Tibial artery (tissue), 4 donors: ENCODE data around the gene OPHN1.

ENCODE experiments used
- DNase-seq, 2 donors: peaks; one replicate each; pipeline ENCODE4 v3.0.0-alpha.2; 2019
- H3K27ac ChIP-seq, 2 donors: fragments of 200-600 bp; sonication (generic) in 1 of 2; 1 replicate in 1 of 2; 2 replicates in 1 of 2; pipeline ENCODE4 v1.5.1; 2018 to 2019; ENCODE audit warnings: mild to moderate bottlenecking in 1 of 2
- H3K27me3 ChIP-seq, 2 donors: fragments of 200-600 bp; sonication (generic) in 1 of 2; one replicate each; pipeline versions ENCODE4 v1.5.1 to v1.6.0; 2016 to 2019
- H3K36me3 ChIP-seq, 3 donors: fragments of 200-600 bp; sonication (generic) in 2 of 3; one replicate each; pipeline ENCODE4 v1.5.1; 2016 to 2019; ENCODE audit warnings: mild to moderate bottlenecking in 2 of 3
- H3K4me1 ChIP-seq, 4 donors: fragments of 200-600 bp; sonication (generic) in 2 of 4; 1 replicate in 3 of 4; 2 replicates in 1 of 4; pipeline ENCODE4 v1.5.1; 2016 to 2019
- H3K4me3 ChIP-seq, 2 donors: fragments of 200-600 bp; sonication (generic) in 1 of 2; 1 replicate in 1 of 2; 2 replicates in 1 of 2; pipeline ENCODE4 v1.5.1; 2018 to 2019; ENCODE audit warnings: mild to moderate bottlenecking in 2 of 2
- H3K9me3 ChIP-seq, 3 donors: fragments of 200-600 bp; sonication (generic) in 1 of 3; one replicate each; pipeline ENCODE4 v1.5.1; 2016 to 2019
- intact Hi-C: fragments of 100-400 bp; cut with DNase I; formaldehyde crosslinking; loops from one replicate; pipeline ENCODE4 v1.15.0; 2023; ENCODE audit warnings: low total_unique reads
- TF ChIP-seq, protein P1 (sequence below), 2 experiments: fragments of 200-600 bp in 1 of 2; fragments of 450-650 bp in 1 of 2; IDR thresholded peaks; one replicate each; pipeline ENCODE4 v1.5.1; 2017 to 2019; ENCODE audit warnings: antibody characterized with exemption in 2 of 2, mild to moderate bottlenecking in 1 of 2, moderate library complexity in 1 of 2

The OPHN1 gene

DNA sequence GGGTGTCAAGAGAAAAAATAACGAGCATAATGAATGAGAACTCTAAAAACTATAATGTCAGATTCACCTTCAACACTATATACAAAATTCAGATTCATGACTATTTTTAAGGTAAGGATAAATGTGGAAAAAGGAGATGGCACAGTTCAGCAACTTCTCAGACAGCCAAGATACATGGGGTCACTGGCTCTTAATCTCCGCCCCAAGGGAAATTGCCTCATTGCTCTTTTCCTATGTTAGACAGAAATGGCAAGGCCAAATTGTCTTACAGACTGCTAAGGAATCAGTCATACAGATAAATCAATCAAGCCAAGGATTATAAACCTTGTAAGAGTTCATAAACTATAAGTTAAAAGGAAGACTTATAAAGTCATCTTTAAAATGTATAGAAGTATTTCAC, 183.4 kb downstream of the OPHN1 start:
- Histone ChIP-seq H3K9me3 (no peaks in the 10 kb centered on the region), H3K4me1 (no peaks in the 10 kb centered on the region), H3K27ac (no peak overlapping the region), H3K27me3 (no peaks in the 10 kb centered on the region), H3K4me3 (no peak overlapping the region), H3K36me3 (no peaks in the 10 kb centered on the region)
- TF ChIP-seq, protein P1, sequence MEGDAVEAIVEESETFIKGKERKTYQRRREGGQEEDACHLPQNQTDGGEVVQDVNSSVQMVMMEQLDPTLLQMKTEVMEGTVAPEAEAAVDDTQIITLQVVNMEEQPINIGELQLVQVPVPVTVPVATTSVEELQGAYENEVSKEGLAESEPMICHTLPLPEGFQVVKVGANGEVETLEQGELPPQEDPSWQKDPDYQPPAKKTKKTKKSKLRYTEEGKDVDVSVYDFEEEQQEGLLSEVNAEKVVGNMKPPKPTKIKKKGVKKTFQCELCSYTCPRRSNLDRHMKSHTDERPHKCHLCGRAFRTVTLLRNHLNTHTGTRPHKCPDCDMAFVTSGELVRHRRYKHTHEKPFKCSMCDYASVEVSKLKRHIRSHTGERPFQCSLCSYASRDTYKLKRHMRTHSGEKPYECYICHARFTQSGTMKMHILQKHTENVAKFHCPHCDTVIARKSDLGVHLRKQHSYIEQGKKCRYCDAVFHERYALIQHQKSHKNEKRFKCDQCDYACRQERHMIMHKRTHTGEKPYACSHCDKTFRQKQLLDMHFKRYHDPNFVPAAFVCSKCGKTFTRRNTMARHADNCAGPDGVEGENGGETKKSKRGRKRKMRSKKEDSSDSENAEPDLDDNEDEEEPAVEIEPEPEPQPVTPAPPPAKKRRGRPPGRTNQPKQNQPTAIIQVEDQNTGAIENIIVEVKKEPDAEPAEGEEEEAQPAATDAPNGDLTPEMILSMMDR (IDR thresholded peaks at IDR 0.05) = no peak
- DNase-seq = no peak
- intact Hi-C loops = no loop called here

DNA sequence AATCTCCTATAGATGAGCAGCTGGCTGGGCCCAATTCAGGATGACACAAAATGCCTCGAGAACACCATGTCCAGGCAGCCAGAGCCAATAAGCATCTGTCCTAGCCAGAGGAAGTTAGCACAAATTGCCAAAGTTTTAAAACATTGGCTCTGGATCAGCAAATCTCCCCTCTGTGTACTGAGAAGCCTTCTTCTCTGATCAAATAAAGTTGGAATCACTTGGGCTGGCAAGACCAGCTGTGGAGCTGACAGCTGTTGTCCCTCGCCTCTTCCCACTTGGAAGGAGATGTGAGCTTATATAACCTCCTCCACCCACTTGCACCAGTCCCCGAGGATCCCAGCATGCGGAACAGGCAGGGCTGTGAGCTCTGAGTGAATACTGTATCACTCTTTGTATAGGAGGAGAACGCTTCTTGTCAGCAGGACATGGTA, 183.9 kb downstream of the OPHN1 start:
- intact Hi-C loops = no loop called here

DNA sequence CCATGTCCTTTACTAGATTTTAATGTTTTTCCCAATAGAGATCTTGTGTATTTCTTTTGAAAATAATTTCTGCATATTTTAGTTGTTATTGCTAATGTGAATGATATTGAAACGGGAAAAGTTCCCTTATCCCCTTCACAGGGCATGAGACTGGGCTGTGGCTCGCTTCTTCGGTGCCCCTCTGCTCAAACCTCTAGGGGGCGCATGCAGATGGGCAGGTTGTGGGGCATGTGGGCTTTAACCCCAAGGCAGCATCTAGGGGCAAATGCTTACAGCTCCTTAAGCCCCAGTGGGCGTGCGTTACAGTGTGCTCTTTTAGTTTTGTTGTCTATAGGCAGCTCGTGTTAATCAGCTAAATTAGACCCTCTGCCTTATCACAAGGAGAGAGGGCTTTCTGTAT, 194.7 kb downstream of the OPHN1 start:
- Histone ChIP-seq H3K27ac (no peak overlapping the region), H3K4me1 (no peaks in the 10 kb centered on the region), H3K27me3 (no peaks in the 10 kb centered on the region), H3K36me3 (no peaks in the 10 kb centered on the region), H3K4me3 (no peak overlapping the region), H3K9me3 (no peaks in the 10 kb centered on the region)
- intact Hi-C loops = no loop called here
- TF ChIP-seq, protein P1 (IDR thresholded peaks at IDR 0.05) = no peak
- DNase-seq = no peak

More for the DNA sequence above, 183.9 kb downstream of the OPHN1 start:
- Histone ChIP-seq H3K9me3 (no peaks in the 10 kb centered on the region), H3K4me1 (no peaks in the 10 kb centered on the region), H3K27me3 (no peaks in the 10 kb centered on the region), H3K27ac (no peak overlapping the region), H3K4me3 (no peak overlapping the region), H3K36me3 (no peaks in the 10 kb centered on the region)
- DNase-seq = peak; percentile 38 to 64
- TF ChIP-seq, protein P1 (IDR thresholded peaks at IDR 0.05) = no peak

GRCh38 chrX:68234171-68234910, 199.0 kb downstream of the OPHN1 start:
- no peaks in the 10 kb centered on the region for H3K27me3 ChIP-seq
- TF ChIP-seq, protein P1 (IDR thresholded peaks at IDR 0.05) = no peak
- peaks cover 0 to 6% (median 0%) of the 10 kb centered on the region in 3 donors for H3K9me3 ChIP-seq
- no peak for DNase-seq
- no peak overlapping the region for H3K27ac ChIP-seq
- H3K4me1 ChIP-seq = no peaks in the 10 kb centered on the region
- intact Hi-C loops = no loop called here
- H3K36me3 ChIP-seq = no peaks in the 10 kb centered on the region
- H3K4me3 ChIP-seq = no peak overlapping the region

DNA sequence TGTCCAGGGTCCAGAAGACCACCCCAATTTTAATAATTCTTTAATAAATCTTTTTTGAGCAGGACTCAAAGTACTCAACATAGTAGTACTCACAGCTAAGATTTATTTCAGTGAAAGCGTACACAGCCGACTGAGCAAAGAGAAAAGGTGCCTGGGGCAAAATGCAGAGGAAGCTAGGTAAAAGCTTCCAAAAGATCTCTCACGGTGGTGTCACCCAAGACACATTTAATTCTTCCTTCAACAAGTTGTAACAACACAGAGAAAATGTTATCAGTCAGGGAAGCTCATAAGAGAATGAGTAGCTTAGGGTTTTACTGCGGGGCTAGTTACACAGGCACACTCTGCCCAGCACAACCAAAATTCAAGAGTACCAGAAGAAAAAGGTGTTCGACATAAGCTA, 201.1 kb downstream of the OPHN1 start:
- Histone ChIP-seq H3K27me3 (no peaks in the 10 kb centered on the region), H3K9me3 (peaks cover 0 to 6% (median 0%) of the 10 kb centered on the region in 3 donors), H3K4me3 (no peak overlapping the region), H3K4me1 (no peaks in the 10 kb centered on the region), H3K27ac (no peak overlapping the region), H3K36me3 (no peaks in the 10 kb centered on the region)
- DNase-seq = no peak
- intact Hi-C loops = no loop called here
- TF ChIP-seq, protein P1 (IDR thresholded peaks at IDR 0.05) = no peak
